Stimulated activated CD8-positive, alpha-beta memory T cell treated with anti-CD3 and anti-CD28 coated beads, Interleukin-12 subunit alpha, Interleukin-12 subunit beta, amount 100 ng/mL, for 24 hours (primary cell): ENCODE data around the gene TPR.

Experiments
- DNase-seq: peaks from one replicate; pipeline ENCODE4 v3.0.0-alpha.2; 2020; ENCODE audit errors: extremely low read depth

Gene TPR

GRCh38 chr1:186327331-186327730 lies 47.7 kb downstream of the TPR start:
- no peak for DNase-seq

GRCh38 chr1:186326009-186326408 lies 49.0 kb downstream of the TPR start:
- DNase-seq, result no peak

GRCh38 chr1:186325239-186325638 lies 49.8 kb downstream of the TPR start:
- no peak for DNase-seq

GRCh38 chr1:186323865-186324264 lies 51.2 kb downstream of the TPR start:
- no peak for DNase-seq

- no peak for DNase-seq
Measured at GRCh38 chr1:186315570-186315969, 59.5 kb downstream of the TPR start.

GRCh38 chr1:186311375-186312051 lies 63.5 kb downstream of the TPR start:
- no peak for DNase-seq

- DNase-seq, result no peak
Measured at GRCh38 chr1:186310307-186310706, 64.7 kb downstream of the TPR start.

GRCh38 chr1:186308264-186309060 lies 66.6 kb downstream of the TPR start:
- DNase-seq, result no peak

- no peak for DNase-seq
Measured at GRCh38 chr1:186307445-186307844, 67.6 kb downstream of the TPR start.

- DNase-seq, result no peak
Measured at GRCh38 chr1:186306533-186306932, 68.5 kb downstream of the TPR start.

GRCh38 chr1:186304982-186305949 lies 69.8 kb downstream of the TPR start:
- no peak for DNase-seq

GRCh38 chr1:186303911-186304310 lies 71.1 kb downstream of the TPR start:
- DNase-seq, result no peak

- no peak for DNase-seq
Measured at GRCh38 chr1:186302381-186302920, 72.6 kb downstream of the TPR start.

- no peak for DNase-seq
Measured at GRCh38 chr1:186301448-186301847, 73.6 kb downstream of the TPR start.

- no peak for DNase-seq
Measured at GRCh38 chr1:186300056-186300455, 75.0 kb downstream of the TPR start.

GRCh38 chr1:186299570-186299969 lies 75.5 kb downstream of the TPR start:
- DNase-seq, result no peak

- DNase-seq, result no peak
Measured at GRCh38 chr1:186298851-186299250, 76.2 kb downstream of the TPR start.

- no peak for DNase-seq
Measured at GRCh38 chr1:186297439-186298045, 77.5 kb downstream of the TPR start.

- no peak for DNase-seq
Measured at GRCh38 chr1:186295980-186296379, 79.1 kb downstream of the TPR start, which contains the start of gene PRG4. TSS of gene PRG4 (plus strand) at chr1:186296279.

- DNase-seq, result no peak
Measured at GRCh38 chr1:186292875-186293274, 82.2 kb downstream of the TPR start.

GRCh38 chr1:186291271-186291670 lies 83.8 kb downstream of the TPR start:
- no peak for DNase-seq
